GM10266 (cell line): ENCODE measurements around the gene DHRS7C.

Source experiments
- DNase-seq: peaks from one replicate; pipeline ENCODE4 v3.0.0; 2012; ENCODE audit errors: extremely low spot score
- CTCF ChIP-seq: IDR thresholded peaks from 2 replicates; pipeline ENCODE4 v1.5.1; 2012; ENCODE audit warnings: mild to moderate bottlenecking, low read depth; ENCODE audit not compliant: control insufficient read depth, insufficient read depth; ENCODE audit errors: missing control alignments

Gene DHRS7C

GRCh38 chr17:9790889-9791876, at the start of gene DHRS7C:
Gene DHRS7C (minus strand): TSS chr17:9791592. CDS start chr17:9791284, 308 bp downstream.
- no peak for TF ChIP-seq CTCF
- no peak for DNase-seq

DNA sequence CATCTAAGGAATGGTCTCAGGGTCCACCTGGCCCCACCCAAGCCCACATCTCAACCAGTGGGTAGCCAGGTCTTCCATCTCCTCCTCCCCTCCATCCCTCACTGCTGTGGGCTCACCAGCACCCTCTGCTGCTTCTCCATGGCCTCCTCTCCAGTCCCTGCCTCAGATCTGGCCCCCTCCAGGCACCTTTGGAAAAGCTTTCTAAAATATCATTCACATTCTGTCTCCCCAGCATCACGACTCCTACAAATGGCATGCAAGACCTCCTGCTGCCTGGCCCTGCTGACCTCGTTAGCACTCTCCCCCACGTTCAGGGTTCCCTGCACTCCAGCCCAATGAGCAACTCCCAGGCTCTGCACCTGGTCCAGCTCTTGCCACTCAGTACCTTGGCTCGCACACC, 48.0 kb upstream of the DHRS7C start:
- no peak for DNase-seq
- no peak for TF ChIP-seq CTCF

GRCh38 chr17:9837551-9838471, 46.4 kb upstream of the DHRS7C start:
- TF ChIP-seq CTCF: no peak
- no peak for DNase-seq

DNA sequence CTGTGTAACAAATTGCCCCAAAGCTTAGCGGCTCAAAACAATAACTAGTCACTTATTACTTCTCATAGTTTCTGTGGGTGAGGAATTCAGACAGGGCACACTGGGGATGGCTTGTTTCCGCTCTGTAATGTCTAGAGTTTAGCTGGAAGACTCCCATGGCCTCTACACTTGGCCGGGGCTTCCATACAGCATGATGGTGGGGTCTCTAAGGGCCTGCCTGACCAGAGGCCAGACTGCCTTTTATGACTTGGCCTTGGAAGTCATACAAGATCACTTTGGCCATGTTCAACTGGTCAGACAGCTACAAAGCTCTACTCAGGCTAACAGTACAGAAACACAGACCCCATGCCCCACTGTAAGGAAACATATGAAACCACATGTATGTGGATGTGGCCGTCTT, 42.5 kb upstream of the DHRS7C start:
- TF ChIP-seq CTCF: no peak

GRCh38 chr17:9830711-9831110, 39.3 kb upstream of the DHRS7C start:
- no peak for TF ChIP-seq CTCF
- DNase-seq: no peak

More for the DNA sequence above, 42.5 kb upstream of the DHRS7C start:
- no peak for DNase-seq

- no peak for DNase-seq
- no peak for TF ChIP-seq CTCF
These were observed 38.0 kb upstream of the DHRS7C start for GRCh38 chr17:9829343-9829742.
